Naive thymus-derived CD4-positive, alpha-beta T cell (primary cell): ENCODE results near the gene SEC23A. TPM values are rescaled to one million over a fixed set of nuclear protein-coding genes. Genes with fewer than 3 reads are reported as not detected.

Experiments used
- ATAC-seq: fragments of 150-1000 bp; cut with Tn5 transposase; 2 replicates; pipeline ENCODE4 v1.10.0; 2021; ENCODE audit warnings: mild to moderate bottlenecking, moderate library complexity
- CTCF ChIA-PET: fragments of 350-600 bp; sonication (Branson Sonifier 250); formaldehyde crosslinking; loops from one replicate; lab custom pipeline; 2021; ENCODE audit warnings: antibody characterized with exemption; lab: Charles Lee
- POLR2A ChIA-PET: fragments of 350-600 bp; sonication (Branson Sonifier 250); formaldehyde crosslinking; loops from one replicate; lab custom pipeline; 2021; ENCODE audit warnings: antibody characterized with exemption, inconsistent platforms; lab: Charles Lee
- DNase-seq, 9 donors: peaks; one replicate each; pipeline versions ENCODE4 v3.0.0 to v3.0.0-alpha.2; 2020 to 2022; ENCODE audit warnings: mixed read lengths in 1 of 9
- H3K27ac ChIP-seq: one replicate; pipeline ENCODE4 v1.7.0; 2013; ENCODE audit warnings: mild to moderate bottlenecking, low read depth, low read length, moderate library complexity
- H3K27me3 ChIP-seq, 2 donors: one replicate each; pipeline ENCODE4 v1.7.0; 2013; ENCODE audit warnings: low read length in 2 of 2, mild to moderate bottlenecking in 2 of 2, moderate library complexity in 2 of 2; ENCODE audit not compliant: control insufficient read depth in 2 of 2, insufficient read depth in 2 of 2
- H3K36me3 ChIP-seq, 3 experiments: 1 replicate in 2 of 3; 2 replicates in 1 of 3; pipeline ENCODE4 v1.7.0; 2013; ENCODE audit warnings: low read length in 3 of 3, mild to moderate bottlenecking in 3 of 3, moderate library complexity in 1 of 3; ENCODE audit not compliant: insufficient read depth in 3 of 3, control insufficient read depth in 2 of 3
- H3K4me1 ChIP-seq, 2 donors: one replicate each; pipeline ENCODE4 v1.7.0; 2013; ENCODE audit warnings: low read length in 2 of 2, mild to moderate bottlenecking in 2 of 2, moderate library complexity in 1 of 2; ENCODE audit not compliant: control insufficient read depth in 2 of 2, insufficient read depth in 2 of 2
- H3K4me3 ChIP-seq: 2 replicates; pipeline ENCODE4 v1.7.0; 2013; ENCODE audit warnings: mild to moderate bottlenecking, low read length
- H3K9me3 ChIP-seq, 3 experiments: 1 replicate in 2 of 3; 2 replicates in 1 of 3; pipeline ENCODE4 v1.7.0; 2013; ENCODE audit warnings: low read length in 3 of 3; ENCODE audit not compliant: control insufficient read depth in 2 of 3
- H3K27ac Mint-ChIP-seq, 9 donors: one replicate each; pipeline ENCODE4 v1.8.0; 2020 to 2022; ENCODE audit warnings: mixed read lengths in 9 of 9, mild to moderate bottlenecking in 8 of 9, moderate library complexity in 5 of 9, inconsistent platforms in 2 of 9
- H3K27me3 Mint-ChIP-seq, 5 donors: one replicate each; pipeline ENCODE4 v1.8.0; 2021 to 2022; ENCODE audit warnings: mixed read lengths in 5 of 5, mild to moderate bottlenecking in 1 of 5
- H3K36me3 Mint-ChIP-seq, 5 donors: one replicate each; pipeline ENCODE4 v1.8.0; 2020 to 2022; ENCODE audit warnings: mixed read lengths in 5 of 5, mild to moderate bottlenecking in 3 of 5, inconsistent platforms in 1 of 5
- H3K4me1 Mint-ChIP-seq, 7 donors: one replicate each; pipeline ENCODE4 v1.8.0; 2020 to 2022; ENCODE audit warnings: mixed read lengths in 7 of 7, mild to moderate bottlenecking in 3 of 7, inconsistent platforms in 1 of 7
- H3K4me3 Mint-ChIP-seq, 10 donors: one replicate each; pipeline ENCODE4 v1.8.0; 2020 to 2022; ENCODE audit warnings: mild to moderate bottlenecking in 10 of 10, mixed read lengths in 10 of 10, moderate library complexity in 6 of 10, inconsistent platforms in 2 of 10
- H3K9me3 Mint-ChIP-seq, 11 donors: one replicate each; pipeline ENCODE4 v1.8.0; 2020 to 2022; ENCODE audit warnings: mixed read lengths in 11 of 11, mild to moderate bottlenecking in 4 of 11, inconsistent platforms in 1 of 11, moderate library complexity in 1 of 11
- intact Hi-C, 2 donors: fragments of 100-400 bp; cut with micrococcal nuclease; formaldehyde crosslinking; loops; one replicate each; pipeline ENCODE4 v1.15.1; 2023
- polyA plus RNA-seq, 2 donors: library from polyadenylated mRNA; unstranded; fragments of 300-500 nt; fragmentation: Illumina TruSeq; gene quantifications; one replicate each; pipeline ENCODE4 v1.2.3, GENCODE V29; 2021
- total RNA-seq, 6 experiments: library from RNA in 5 of 6; stranded (reverse) in 5 of 6; gene quantifications; 1 replicate in 5 of 6; 2 replicates in 1 of 6; pipeline ENCODE4 v1.2.3 and lab custom pipeline; 2021 to 2026

SEC23A gene
- total and polyA plus RNA-seq, 7 experiments from 2014 or later = 31.1 to 75.3 (median 59.9) TPM

DNA sequence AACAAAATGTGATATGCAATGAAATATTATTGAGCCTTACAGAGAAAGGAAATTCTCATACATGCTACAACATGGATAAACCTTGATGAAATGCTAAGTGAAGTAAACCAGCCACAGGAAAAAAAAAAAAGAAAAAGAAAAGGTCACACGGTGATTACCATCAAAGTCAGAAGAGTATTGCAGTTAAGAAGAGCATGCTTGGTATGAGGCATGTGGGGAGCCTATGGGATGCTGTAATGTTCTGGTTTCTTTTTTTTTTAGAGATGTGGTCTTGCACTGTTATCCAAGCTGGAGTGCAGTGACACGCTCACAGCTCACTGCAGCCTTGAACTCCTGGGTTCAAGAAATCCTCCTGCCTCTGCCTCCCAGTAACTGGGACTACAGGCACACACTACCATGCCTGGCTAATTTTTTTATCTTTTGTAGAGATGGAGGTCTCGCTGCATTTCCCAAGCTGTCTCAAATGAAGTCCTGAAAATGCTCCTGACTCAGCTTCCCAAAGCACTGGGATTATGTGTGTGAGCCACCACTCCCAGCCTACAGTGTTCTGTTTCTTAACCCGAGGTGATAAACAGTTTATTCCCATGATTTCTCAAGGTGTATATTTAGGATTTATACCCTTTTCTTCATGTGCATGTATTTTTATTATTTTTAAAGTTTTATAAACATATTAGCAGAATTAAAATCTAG, 96.2 kb downstream of the SEC23A start:
- intact Hi-C loops = no loop called here
- no peaks in the 10 kb centered on the region for H3K27me3 ChIP-seq
- H3K4me1 ChIP-seq = no peaks in the 10 kb centered on the region
- no peaks in the 10 kb centered on the region for H3K36me3 ChIP-seq
- H3K36me3 Mint-ChIP-seq = no peaks in the 10 kb centered on the region
- DNase-seq (no peak), ATAC-seq (no peak)
- H3K27ac ChIP-seq = no peak overlapping the region
- no peaks in the 10 kb centered on the region for H3K9me3 ChIP-seq
- ChIA-PET CTCF (no interaction called here), POLR2A (no interaction called here)
- H3K27ac Mint-ChIP-seq = no peak overlapping the region
- H3K4me3 ChIP-seq = no peak overlapping the region
- no peaks in the 10 kb centered on the region for H3K9me3 Mint-ChIP-seq
- H3K27me3 Mint-ChIP-seq = peaks cover 0 to 7% (median 3%) of the 10 kb centered on the region in 5 donors
- no peak overlapping the region for H3K4me3 Mint-ChIP-seq
- no peaks in the 10 kb centered on the region for H3K4me1 Mint-ChIP-seq

DNA sequence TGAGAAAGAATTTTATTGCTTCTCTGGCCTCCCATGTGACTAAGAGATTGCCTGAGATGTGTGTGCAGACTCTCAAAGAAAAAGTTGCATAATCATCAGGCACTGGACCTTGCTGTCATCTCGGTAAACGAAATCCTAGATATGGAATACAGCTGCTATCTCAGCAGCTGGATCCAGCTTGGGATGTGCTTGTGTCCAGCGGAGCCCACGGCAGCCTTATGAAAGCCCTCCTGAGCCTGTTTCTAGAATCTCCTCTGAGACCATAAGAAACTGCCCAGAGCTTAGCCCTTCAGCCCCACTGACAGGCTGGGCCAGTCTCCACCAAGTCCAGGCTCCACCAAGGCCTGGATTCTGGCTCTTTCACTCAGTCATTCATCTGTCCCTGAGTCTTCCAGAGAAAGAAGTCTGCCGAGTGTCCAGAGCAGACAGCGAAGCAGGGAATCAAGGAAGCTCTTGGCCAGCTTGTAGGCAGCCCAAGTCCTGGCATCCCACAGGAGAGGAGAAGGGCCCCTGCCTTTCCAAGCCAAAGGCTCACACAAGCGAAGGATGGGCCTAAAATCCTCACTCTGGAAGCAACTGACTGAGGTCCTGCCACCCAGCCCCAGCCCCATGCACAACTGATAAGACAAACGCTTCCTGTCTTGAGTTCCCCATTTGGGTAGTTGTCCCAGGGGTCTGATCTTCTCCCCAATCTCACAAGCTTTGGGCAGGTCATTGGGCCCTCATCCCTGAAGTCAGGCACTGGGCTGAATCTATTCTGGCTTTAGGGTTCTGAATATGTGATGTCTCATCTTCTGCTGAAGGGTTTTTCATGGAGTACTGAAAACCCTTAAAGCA, 97.8 kb downstream of the SEC23A start:
- POLR2A ChIA-PET = no interaction called here

DNA sequence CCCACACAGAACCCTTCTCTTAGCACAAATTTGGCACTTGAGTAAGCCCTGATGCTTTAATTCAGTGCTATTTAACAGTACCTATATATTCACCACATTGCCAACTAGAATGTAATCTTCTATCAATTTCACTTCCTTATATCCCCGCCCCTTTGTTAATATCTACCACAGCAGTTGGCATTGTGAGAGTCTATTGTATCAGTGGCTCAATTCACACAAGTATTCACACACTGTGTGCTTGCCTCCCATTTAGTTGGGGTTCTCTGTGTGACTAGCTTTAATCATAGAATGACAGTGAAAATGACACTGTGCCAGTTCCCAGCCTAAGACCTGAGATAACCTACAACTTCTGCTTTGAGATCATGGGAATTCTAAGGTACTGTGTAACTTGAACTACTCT, 103.1 kb downstream of the SEC23A start:
- H3K4me3 Mint-ChIP-seq = no peak overlapping the region
- Histone ChIP-seq H3K27ac (no peak overlapping the region), H3K27me3 (no peaks in the 10 kb centered on the region), H3K36me3 (no peaks in the 10 kb centered on the region), H3K9me3 (no peaks in the 10 kb centered on the region), H3K4me3 (no peak overlapping the region), H3K4me1 (no peaks in the 10 kb centered on the region)
- H3K9me3 Mint-ChIP-seq = no peaks in the 10 kb centered on the region
- H3K4me1 Mint-ChIP-seq = no peaks in the 10 kb centered on the region
- H3K36me3 Mint-ChIP-seq = no peaks in the 10 kb centered on the region
- H3K27me3 Mint-ChIP-seq = peaks cover 0 to 14% (median 7%) of the 10 kb centered on the region in 5 donors
- ATAC-seq = no peak
- H3K27ac Mint-ChIP-seq = no peak overlapping the region
- intact Hi-C loops = no loop called here
- DNase-seq = no peak
- POLR2A ChIA-PET = no interaction called here
- CTCF ChIA-PET = no interaction called here

More for the DNA sequence above, 97.8 kb downstream of the SEC23A start:
- no peaks in the 10 kb centered on the region for H3K9me3 ChIP-seq
- intact Hi-C loops = no loop called here
- no peaks in the 10 kb centered on the region for H3K27me3 ChIP-seq
- Mint-ChIP-seq H3K9me3 (no peaks in the 10 kb centered on the region), H3K4me3 (no peak overlapping the region), H3K27me3 (peaks cover 0 to 8% (median 3%) of the 10 kb centered on the region in 5 donors), H3K36me3 (no peaks in the 10 kb centered on the region), H3K27ac (no peak overlapping the region), H3K4me1 (no peaks in the 10 kb centered on the region)
- no peaks in the 10 kb centered on the region for H3K4me1 ChIP-seq
- no peaks in the 10 kb centered on the region for H3K36me3 ChIP-seq
- no peak for ATAC-seq
- H3K27ac ChIP-seq = no peak overlapping the region
- H3K4me3 ChIP-seq = no peak overlapping the region
- no peak for DNase-seq
- CTCF ChIA-PET = no interaction called here

- no peak for ATAC-seq
- Mint-ChIP-seq H3K4me3 (no peak overlapping the region), H3K27ac (no peak overlapping the region), H3K36me3 (no peaks in the 10 kb centered on the region), H3K4me1 (peaks cover 0 to 7% (median 3%) of the 10 kb centered on the region in 7 donors), H3K27me3 (peaks cover 0 to 9% (median 7%) of the 10 kb centered on the region in 5 donors), H3K9me3 (peaks cover 0 to 3% (median 0%) of the 10 kb centered on the region in 11 donors)
- H3K4me3 ChIP-seq = no peak overlapping the region
- DNase-seq = no peak
- intact Hi-C loops = no loop called here
- no peaks in the 10 kb centered on the region for H3K4me1 ChIP-seq
- H3K9me3 ChIP-seq = no peaks in the 10 kb centered on the region
- POLR2A ChIA-PET = no interaction called here
- CTCF ChIA-PET = no interaction called here
- no peak overlapping the region for H3K27ac ChIP-seq
- H3K27me3 ChIP-seq = no peaks in the 10 kb centered on the region
- H3K36me3 ChIP-seq = no peaks in the 10 kb centered on the region
Observed at GRCh38 chr14:38994731-38995130, 108.3 kb downstream of the SEC23A start.

DNA sequence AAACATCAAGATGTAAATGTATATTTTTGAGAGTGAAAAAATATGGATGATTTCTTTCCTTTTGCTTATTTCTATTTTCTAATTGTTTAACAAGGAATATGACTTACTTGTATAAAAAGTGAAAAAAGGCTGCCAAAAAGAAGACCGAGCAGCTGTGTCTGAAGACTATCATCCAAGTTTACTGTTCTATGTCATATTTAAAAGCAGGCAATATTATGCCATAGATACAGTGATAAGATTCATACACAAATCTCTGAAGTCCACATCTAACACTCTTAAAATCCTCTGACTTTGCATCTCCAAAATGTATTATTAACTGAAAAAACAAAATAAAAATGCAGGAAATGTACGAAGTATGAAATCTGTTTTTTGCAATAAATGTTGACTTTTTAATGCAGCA, 109.1 kb downstream of the SEC23A start:
- Mint-ChIP-seq H3K27ac (no peak overlapping the region), H3K27me3 (peaks cover 0 to 9% (median 7%) of the 10 kb centered on the region in 5 donors), H3K9me3 (peaks cover 0 to 5% (median 0%) of the 10 kb centered on the region in 11 donors), H3K4me3 (no peak overlapping the region), H3K4me1 (peaks cover 6 to 13% (median 10%) of the 10 kb centered on the region in 7 donors), H3K36me3 (no peaks in the 10 kb centered on the region)
- Histone ChIP-seq H3K27me3 (no peaks in the 10 kb centered on the region), H3K27ac (no peak overlapping the region), H3K4me1 (no peaks in the 10 kb centered on the region), H3K36me3 (no peaks in the 10 kb centered on the region), H3K4me3 (no peak overlapping the region), H3K9me3 (no peaks in the 10 kb centered on the region)
- no peak for DNase-seq
- ATAC-seq = no peak
- CTCF ChIA-PET = no interaction called here
- POLR2A ChIA-PET = no interaction called here
- intact Hi-C loops = no loop called here

GRCh38 chr14:38992067-38992844, 110.8 kb downstream of the SEC23A start:
- Histone ChIP-seq H3K27me3 (no peaks in the 10 kb centered on the region), H3K4me1 (no peaks in the 10 kb centered on the region), H3K27ac (no peak overlapping the region), H3K36me3 (no peaks in the 10 kb centered on the region), H3K4me3 (no peak overlapping the region), H3K9me3 (no peaks in the 10 kb centered on the region)
- H3K4me3 Mint-ChIP-seq = no peak overlapping the region
- intact Hi-C loops = no loop called here
- H3K27me3 Mint-ChIP-seq = peaks cover 0 to 14% (median 7%) of the 10 kb centered on the region in 5 donors
- ChIA-PET POLR2A (no interaction called here), CTCF (no interaction called here)
- peaks cover 6 to 13% (median 12%) of the 10 kb centered on the region in 7 donors for H3K4me1 Mint-ChIP-seq
- no peaks in the 10 kb centered on the region for H3K36me3 Mint-ChIP-seq
- peaks cover 0 to 7% (median 0%) of the 10 kb centered on the region in 11 donors for H3K9me3 Mint-ChIP-seq
- no peak overlapping the region for H3K27ac Mint-ChIP-seq
- DNase-seq = no peak
- ATAC-seq = no peak
